ENCODE results near the gene KBTBD12. TPM values are rescaled to one million over a fixed set of nuclear protein-coding genes. Genes with fewer than 3 reads are reported as not detected.
"Not testable (repeated sequence)": the region's sequence is repeated elsewhere in the genome, so short reads cannot be mapped to it uniquely, and the experiment has no call there.

KBTBD12 gene
- total and polyA plus RNA-seq, 2 donors: 1.1 to 2.7 TPM

DNA sequence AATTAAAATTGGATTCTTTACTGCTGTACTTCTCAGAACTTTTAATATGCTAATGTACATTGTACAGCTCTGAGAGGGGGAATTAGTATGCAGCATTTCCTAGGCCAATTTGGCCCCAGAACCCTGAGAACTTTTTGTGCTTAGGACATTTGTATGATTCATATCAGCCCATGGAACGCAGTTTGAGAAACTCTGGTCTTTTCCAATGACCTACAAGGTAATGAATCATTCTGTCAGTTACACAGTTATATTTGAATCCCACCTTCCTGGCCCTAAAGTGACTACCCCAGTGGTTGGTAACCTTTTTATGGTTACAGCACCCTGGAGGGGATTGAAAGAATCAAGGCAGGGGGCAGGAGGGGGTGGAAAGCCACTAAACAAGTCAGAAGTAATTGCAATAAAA, 25.6 kb upstream of the KBTBD12 start:
- DNase-seq (ENCODE audit: extremely low spot score): no peak
- H3K4me1 ChIP-seq (ENCODE audit: insufficient read depth): no peaks in the 10 kb centered on the region
- no peak overlapping the region for H3K4me3 ChIP-seq (ENCODE audit: low read depth, low read length)
- H3K36me3 ChIP-seq (ENCODE audit: insufficient read depth): no peaks in the 10 kb centered on the region
- no peak overlapping the region for H3K27ac ChIP-seq (ENCODE audit: low read depth)
- WGBS: 36% methylated on average over 1 of the region's 1 CpG

DNA sequence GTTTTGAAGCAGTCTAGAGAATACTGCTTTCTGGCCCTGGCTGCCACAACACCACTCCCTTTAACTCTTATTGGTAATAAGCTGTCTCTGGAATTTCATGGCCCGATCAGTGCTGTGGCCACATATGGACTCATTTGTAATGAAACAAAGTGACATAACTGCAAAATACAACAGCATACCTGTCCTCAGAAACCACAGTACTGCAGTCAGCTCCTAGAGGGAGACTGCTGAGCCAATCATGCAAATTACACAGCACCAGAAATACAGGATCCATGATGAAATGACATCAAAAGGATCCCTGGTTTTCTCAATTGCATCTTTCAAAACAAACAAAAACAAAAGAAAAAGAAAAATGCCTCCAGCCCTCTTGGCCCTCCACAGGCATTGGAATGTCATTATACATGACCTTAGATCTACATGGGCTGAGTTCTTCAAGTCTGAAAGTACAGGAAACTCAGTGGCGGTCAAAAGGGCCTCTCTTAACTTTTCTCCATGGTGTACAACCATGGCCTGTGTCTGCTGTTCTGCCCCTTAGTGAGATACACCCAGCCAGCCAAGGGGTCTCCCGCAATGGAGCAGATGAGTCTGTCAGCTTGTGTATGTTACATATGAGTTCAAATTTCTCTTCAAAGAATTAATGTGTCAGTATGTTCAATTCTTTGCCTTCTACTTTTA, 24.9 kb upstream of the KBTBD12 start:
- Histone ChIP-seq H3K4me1 (ENCODE audit: insufficient read depth) (no peaks in the 10 kb centered on the region), H3K36me3 (ENCODE audit: insufficient read depth) (no peaks in the 10 kb centered on the region), H3K4me3 (ENCODE audit: low read depth, low read length) (no peak overlapping the region), H3K27ac (ENCODE audit: low read depth) (no peak overlapping the region)
- no peak for DNase-seq (ENCODE audit: extremely low spot score)
- WGBS: 78% methylated on average over 3 of the region's 3 CpGs

DNA sequence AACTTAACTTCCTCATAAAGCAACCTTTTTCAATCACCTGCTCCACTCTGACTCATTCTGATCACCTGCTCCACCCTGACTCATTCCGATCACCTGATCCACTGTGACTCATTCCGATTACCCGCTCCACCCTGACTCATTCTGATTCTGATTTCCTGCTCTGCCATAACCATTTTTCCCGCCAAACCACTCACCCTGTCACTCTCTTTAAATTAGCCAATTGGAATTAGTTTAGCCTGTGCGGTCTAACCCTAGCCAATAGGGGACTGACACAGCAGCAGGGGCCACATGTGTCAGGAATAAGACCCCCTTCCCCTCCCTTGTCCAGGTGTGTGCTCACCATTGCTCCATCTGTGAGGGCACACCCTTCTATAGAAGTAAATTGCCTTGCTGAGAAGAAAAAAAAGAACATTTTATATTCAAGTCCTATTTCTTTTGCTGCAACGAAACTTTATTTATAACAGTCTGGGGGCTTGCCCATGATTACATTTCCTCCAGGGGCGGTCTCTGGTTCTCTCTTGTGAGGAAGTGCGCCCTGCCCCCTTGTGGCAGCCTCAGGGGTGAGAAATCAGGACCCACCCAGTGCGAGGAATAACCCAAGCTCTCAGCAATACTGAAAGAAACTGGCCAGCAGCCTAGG, 24.3 kb upstream of the KBTBD12 start:
- WGBS: 90% methylated on average over 9 of the region's 9 CpGs
- not testable (repeated sequence) for H3K27ac ChIP-seq (ENCODE audit: low read depth)

DNA sequence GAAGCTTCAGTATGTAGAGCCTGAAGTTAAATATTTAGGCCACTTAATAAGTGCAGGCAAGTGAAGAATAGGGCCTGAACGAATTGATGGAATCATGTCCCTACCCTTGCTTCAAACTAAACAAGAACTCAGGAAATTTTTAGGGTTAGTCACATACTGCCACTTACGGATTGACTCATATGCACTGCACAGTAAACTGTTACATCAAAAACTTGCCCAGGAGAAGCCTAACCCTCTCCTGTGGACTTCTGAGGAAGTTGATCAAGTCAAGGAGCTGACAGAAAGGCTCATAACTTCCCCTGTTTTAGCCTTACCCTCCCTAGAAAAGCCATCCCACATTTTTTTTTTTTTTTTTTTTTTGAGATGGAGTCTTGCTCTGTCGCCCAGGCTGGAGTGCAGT, 20.6 kb upstream of the KBTBD12 start:
- no peak overlapping the region for H3K27ac ChIP-seq (ENCODE audit: low read depth)
- H3K4me3 ChIP-seq (ENCODE audit: low read depth, low read length): no peak overlapping the region
- 84% methylated on average over 3 of the region's 3 CpGs for WGBS
- DNase-seq (ENCODE audit: extremely low spot score): no peak
- no peaks in the 10 kb centered on the region for H3K4me1 ChIP-seq (ENCODE audit: insufficient read depth)
- no peaks in the 10 kb centered on the region for H3K36me3 ChIP-seq (ENCODE audit: insufficient read depth)

More for the DNA sequence above, 24.3 kb upstream of the KBTBD12 start:
- H3K4me1 ChIP-seq (ENCODE audit: insufficient read depth); H3K4me3 ChIP-seq (ENCODE audit: low read depth, low read length); H3K36me3 ChIP-seq (ENCODE audit: insufficient read depth); DNase-seq (ENCODE audit: extremely low spot score): not testable (repeated sequence)

DNA sequence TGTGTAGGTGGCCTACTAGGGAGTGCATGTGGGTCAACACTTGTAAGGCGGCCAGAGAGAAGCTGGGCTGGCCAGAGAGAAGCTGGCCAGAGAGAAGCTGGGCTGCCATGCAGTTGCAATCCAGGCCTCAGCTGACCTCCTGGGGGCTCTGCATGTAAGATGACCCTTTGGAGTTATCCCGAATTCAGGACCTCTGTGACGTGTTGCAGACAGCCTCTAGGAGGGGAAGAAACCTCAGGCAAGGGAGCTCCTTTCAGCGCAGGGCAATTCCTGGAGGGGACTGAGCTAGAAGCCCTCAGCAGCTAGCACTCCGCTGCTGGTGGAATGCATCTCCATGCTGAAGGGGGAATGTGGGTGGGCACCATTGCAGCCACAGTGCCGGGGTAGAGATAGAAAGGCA, 15.8 kb upstream of the KBTBD12 start:
- no peak overlapping the region for H3K4me3 ChIP-seq (ENCODE audit: low read depth, low read length)
- DNase-seq (ENCODE audit: extremely low spot score): no peak
- H3K27ac ChIP-seq (ENCODE audit: low read depth): no peak overlapping the region
- 84% methylated on average over 6 of the region's 6 CpGs for WGBS
- no peaks in the 10 kb centered on the region for H3K4me1 ChIP-seq (ENCODE audit: insufficient read depth)
- no peaks in the 10 kb centered on the region for H3K36me3 ChIP-seq (ENCODE audit: insufficient read depth)

DNA sequence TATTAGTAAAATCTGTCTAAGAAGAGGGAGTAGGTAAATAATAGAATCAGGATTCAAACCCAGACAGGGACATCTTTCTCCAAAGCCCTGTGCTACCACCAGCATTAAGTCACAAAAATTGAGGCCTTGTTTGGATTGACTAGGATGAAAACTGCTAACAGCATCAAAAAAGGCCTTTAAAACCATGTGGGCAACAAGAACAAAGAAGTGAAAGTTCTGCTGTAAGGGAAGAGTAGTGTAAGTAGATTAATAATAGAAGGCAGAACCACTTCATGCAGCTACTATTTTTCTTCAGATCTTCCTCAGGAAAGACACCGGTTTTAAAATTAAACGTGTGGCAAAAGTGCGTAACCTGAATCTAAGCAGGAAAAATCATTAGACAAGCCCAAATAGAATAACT, 15.3 kb upstream of the KBTBD12 start:
- Histone ChIP-seq H3K4me1 (ENCODE audit: insufficient read depth) (no peaks in the 10 kb centered on the region), H3K27ac (ENCODE audit: low read depth) (no peak overlapping the region), H3K4me3 (ENCODE audit: low read depth, low read length) (no peak overlapping the region), H3K36me3 (ENCODE audit: insufficient read depth) (no peaks in the 10 kb centered on the region)
- 82% methylated on average over 3 of the region's 3 CpGs for WGBS
- DNase-seq (ENCODE audit: extremely low spot score): no peak

DNA sequence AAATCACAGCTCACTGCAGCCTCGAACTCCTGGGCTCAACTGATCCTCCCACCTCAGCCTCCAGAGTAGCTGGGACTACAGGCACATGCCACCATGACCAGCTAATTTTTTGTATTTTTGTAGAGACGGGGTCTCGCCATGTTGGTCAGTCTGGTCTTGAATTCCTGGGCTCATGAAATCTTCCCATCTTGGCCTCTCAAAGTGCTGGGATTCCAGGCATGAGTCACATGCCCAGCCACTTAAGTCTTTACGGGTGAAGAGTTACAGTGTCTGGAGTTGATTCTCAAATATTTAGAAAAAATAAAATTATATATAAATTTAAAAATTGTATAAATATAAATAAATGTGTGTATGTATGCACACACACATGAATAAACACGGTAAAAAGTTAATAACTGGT, 14.5 kb upstream of the KBTBD12 start:
- Histone ChIP-seq H3K36me3 (ENCODE audit: insufficient read depth) (no peaks in the 10 kb centered on the region), H3K27ac (ENCODE audit: low read depth) (no peak overlapping the region), H3K4me3 (ENCODE audit: low read depth, low read length) (no peak overlapping the region), H3K4me1 (ENCODE audit: insufficient read depth) (no peaks in the 10 kb centered on the region)
- WGBS: 90% methylated on average over 5 of the region's 5 CpGs
- DNase-seq (ENCODE audit: extremely low spot score): no peak

DNA sequence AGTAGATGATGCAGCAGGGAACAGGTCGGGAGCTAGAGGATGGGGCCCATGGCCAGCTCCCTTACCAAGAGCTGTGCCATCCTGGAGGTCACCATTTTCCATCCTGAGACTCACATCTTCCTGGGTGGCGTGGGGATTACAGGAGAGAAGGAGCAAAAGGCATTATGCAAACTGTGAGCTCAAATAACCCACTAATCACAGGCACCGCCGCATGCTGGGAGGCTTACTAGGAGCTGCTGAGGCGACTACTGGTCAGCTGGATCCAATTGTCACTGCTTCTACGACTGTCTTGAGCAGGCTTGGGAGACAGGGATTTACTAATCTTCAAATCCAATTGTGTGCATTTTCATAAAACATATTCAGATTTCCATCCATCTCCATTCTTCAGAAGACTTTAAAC, 12.5 kb upstream of the KBTBD12 start:
- Histone ChIP-seq H3K4me1 (ENCODE audit: insufficient read depth) (no peaks in the 10 kb centered on the region), H3K27ac (ENCODE audit: low read depth) (no peak overlapping the region), H3K4me3 (ENCODE audit: low read depth, low read length) (no peak overlapping the region), H3K36me3 (ENCODE audit: insufficient read depth) (no peaks in the 10 kb centered on the region)
- 76% methylated on average over 6 of the region's 6 CpGs for WGBS
- no peak for DNase-seq (ENCODE audit: extremely low spot score)

DNA sequence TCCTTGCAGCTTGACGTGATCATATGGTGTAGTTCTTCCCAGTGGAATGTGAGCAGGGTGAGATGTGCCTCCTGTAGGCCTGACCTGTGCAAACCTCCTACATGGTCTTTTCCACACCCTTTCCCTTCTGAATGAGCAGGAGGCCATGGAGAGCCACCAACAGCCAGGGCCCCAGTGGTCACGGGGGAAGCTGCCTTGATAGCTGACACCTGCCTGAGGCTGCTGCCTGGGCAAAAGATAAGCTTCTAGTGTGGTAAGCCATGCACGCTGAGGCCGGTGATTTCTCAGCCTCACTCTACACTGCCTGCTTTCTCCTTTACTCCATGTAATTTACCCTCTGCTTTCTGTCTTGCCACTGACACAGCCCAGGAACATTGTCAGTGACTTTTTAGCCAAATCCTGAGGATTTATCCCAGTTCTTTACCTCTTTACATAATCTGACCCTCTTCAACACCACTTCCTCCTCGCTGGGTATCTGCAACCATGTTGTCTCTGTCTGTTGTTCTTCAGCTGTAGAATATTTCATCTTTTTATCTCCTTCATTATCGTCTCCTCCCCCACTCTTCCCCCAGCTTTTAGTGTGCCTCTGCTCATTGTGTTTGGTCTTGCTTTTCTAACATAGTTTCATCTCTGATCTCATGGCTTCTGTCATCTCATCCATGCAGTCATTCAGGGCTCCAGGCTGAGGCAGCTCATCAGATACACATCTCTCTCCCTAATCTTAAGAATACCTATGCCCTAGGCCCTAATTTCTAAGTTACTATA, 11.2 kb upstream of the KBTBD12 start:
- 72% methylated on average over 6 of the region's 6 CpGs for WGBS
- DNase-seq (ENCODE audit: extremely low spot score): no peak

DNA sequence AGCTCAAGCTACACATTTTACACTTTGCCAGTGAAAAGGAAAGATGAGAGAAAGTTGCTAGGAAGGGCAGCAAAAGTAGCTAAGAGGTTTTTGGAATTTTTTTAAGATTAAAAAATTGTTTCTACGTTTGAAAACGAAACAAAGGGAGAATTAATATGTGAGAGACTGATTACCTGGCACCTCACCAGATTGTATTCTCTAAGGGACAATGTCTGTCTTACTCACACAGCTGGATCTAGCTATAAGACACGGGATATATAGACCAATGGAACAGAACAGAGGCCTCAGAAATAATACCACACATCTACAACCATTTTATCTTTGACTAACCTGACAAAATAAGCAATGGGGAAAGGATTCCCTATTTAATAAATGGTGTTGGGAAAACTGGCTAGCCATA, 9.5 kb upstream of the KBTBD12 start:
- WGBS: 76% methylated on average over 3 of the region's 3 CpGs

More for the DNA sequence above, 11.2 kb upstream of the KBTBD12 start:
- Histone ChIP-seq H3K36me3 (ENCODE audit: insufficient read depth) (no peaks in the 10 kb centered on the region), H3K4me1 (ENCODE audit: insufficient read depth) (no peaks in the 10 kb centered on the region), H3K4me3 (ENCODE audit: low read depth, low read length) (no peak overlapping the region), H3K27ac (ENCODE audit: low read depth) (no peak overlapping the region)

DNA sequence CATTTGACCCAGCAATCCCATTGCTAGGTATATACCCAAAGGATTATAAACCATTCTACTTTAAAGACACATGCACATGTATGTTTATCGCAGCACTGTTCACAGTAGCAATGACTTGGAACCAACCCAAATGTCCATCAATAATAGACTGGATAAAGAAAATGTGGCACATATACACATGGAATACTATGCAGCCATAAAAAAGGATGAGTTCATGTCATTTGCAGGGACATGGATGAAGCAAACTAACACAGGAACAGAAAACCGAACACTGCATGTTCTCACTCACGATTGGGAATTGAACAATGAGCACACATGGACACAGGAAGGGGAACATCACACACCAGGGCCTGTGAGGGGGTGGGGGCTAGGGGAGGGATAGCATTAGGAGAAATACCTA, 8.4 kb upstream of the KBTBD12 start:
- DNase-seq (ENCODE audit: extremely low spot score); H3K4me1 ChIP-seq (ENCODE audit: insufficient read depth); H3K4me3 ChIP-seq (ENCODE audit: low read depth, low read length); H3K36me3 ChIP-seq (ENCODE audit: insufficient read depth); H3K27ac ChIP-seq (ENCODE audit: low read depth): not testable (repeated sequence)
- WGBS: 95% methylated on average over 3 of the region's 3 CpGs

More for the DNA sequence above, 9.5 kb upstream of the KBTBD12 start:
- Histone ChIP-seq H3K36me3 (ENCODE audit: insufficient read depth) (no peaks in the 10 kb centered on the region), H3K4me1 (ENCODE audit: insufficient read depth) (no peaks in the 10 kb centered on the region), H3K27ac (ENCODE audit: low read depth) (no peak overlapping the region), H3K4me3 (ENCODE audit: low read depth, low read length) (no peak overlapping the region)
- DNase-seq (ENCODE audit: extremely low spot score): no peak

DNA sequence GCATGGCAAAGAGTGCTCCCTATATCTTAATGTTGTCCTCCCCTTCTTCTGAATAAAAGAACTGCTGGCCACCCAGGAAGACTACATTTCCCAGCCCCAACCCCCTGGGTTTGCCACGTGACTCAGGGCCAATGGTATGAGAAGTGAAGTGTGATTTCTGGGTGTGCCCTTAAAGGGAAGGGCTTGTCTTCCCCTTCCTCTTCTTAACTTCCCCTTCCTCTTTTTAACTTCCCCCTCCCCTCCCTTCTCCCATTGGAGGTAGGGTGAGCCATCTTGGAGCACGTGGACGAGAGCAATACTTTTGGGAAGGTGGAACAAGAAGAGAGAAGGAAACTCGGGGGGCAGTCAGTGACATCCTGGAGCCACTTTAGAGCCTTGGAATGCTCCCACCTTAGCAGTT, 6.8 kb upstream of the KBTBD12 start:
- Histone ChIP-seq H3K4me3 (ENCODE audit: low read depth, low read length) (no peak overlapping the region), H3K27ac (ENCODE audit: low read depth) (no peak overlapping the region), H3K36me3 (ENCODE audit: insufficient read depth) (no peaks in the 10 kb centered on the region), H3K4me1 (ENCODE audit: insufficient read depth) (no peaks in the 10 kb centered on the region)
- 89% methylated on average over 4 of the region's 4 CpGs for WGBS
- no peak for DNase-seq (ENCODE audit: extremely low spot score)

DNA sequence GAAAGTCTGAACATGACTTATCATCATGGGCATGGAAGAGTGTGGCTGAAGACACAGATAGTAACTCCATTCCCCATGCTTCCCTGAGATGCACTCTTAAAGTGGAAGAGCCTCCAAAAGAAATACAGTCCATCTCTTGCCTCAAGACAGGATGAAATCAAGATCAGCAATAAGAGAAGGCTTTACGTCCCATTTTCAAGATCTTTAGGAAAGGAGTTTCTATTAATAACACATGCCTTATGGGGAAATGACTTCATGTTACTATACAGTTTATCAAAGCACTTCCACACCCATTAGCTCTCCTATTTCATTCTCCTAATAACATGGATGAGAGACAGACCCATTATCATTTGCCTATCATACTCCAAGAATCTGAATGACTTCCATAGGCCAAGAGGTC, 6.1 kb upstream of the KBTBD12 start:
- H3K36me3 ChIP-seq (ENCODE audit: insufficient read depth): no peaks in the 10 kb centered on the region
- H3K4me3 ChIP-seq (ENCODE audit: low read depth, low read length): no peak overlapping the region
- no peak overlapping the region for H3K27ac ChIP-seq (ENCODE audit: low read depth)
- H3K4me1 ChIP-seq (ENCODE audit: insufficient read depth): no peaks in the 10 kb centered on the region
- 90% methylated on average over 1 of the region's 1 CpG for WGBS
- no peak for DNase-seq (ENCODE audit: extremely low spot score)

DNA sequence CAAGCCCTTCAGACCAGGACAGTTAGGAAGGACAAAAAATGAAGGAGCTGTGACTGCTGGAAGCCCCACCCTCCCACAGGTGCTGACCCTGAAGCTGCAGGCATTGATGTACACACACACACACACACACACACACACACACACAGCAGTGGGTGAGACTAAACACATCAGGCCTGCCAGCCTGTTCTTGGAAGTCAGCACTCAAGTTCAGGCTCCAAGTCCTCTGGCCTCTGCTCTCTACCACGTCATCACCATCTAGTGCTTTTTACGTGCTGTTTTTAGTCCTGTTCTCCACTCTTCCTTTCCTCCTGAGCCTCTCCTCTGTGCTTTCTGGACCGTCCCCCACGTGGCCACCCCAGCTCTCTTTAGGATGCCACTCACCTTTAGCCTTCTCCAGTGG, 5.4 kb upstream of the KBTBD12 start:
- Histone ChIP-seq H3K27ac (ENCODE audit: low read depth) (no peak overlapping the region), H3K4me3 (ENCODE audit: low read depth, low read length) (no peak overlapping the region), H3K4me1 (ENCODE audit: insufficient read depth) (no peaks in the 10 kb centered on the region), H3K36me3 (ENCODE audit: insufficient read depth) (no peaks in the 10 kb centered on the region)
- WGBS: 80% methylated on average over 4 of the region's 4 CpGs
- DNase-seq (ENCODE audit: extremely low spot score): no peak

Measured in urinary bladder (tissue), 4 donors.